ENCODE results near the gene CIAPIN1.

The CIAPIN1 gene

DNA sequence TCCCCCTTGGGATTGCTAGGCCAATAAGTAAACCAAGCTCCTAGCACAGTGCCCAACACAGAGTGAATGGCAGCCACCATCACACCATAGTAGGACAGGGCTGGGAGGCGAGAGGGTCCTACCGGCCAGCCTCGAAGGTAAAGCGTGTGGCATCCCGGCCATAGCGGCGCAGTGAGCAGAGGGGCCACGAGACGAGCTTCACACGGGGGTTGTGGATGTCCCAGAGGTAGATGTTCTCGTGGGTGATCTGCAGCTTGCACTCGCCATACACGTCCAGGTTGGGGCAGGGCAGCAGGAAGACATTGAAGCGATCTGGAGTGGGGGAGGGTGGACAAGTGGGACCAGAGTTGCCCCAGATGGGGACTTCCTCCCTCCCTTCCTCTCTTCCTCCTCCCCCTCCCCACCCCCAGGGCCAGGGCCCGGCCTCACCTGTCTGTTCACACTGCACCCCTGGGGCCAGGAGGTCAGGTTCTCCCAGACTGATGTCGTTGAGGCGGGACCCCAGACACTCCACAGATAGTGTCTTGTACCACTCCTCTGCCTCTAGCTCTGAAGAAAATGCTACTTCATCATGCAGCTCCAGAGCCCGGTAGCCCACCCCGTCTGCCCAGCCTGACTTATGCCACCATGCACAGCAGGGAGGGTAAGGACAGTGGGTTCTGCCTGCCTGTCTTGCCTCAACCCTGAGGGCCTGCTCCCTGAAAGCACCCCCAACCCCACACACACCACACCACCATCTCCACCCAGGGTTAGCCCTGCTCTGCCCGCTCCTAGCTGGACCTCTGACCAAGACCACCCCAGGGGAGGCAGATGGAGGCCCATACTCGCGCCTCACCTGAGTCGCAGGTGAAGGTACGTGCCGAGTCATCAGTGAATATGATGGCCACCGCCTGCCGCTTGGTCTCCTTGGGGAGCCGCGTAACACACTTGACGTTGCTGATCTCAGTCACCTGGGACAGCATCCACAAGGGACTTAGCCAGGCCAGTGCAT is 27.8 kb upstream of the CIAPIN1 start:
- peaks cover 38% of the 10 kb centered on the region for H3K36me3 ChIP-seq (ENCODE audit: insufficient read depth, low read length)

GRCh38 chr16:57473906-57474305 is 26.7 kb upstream of the CIAPIN1 start:
- WGBS = 97% methylated on average over 8 of the region's 8 CpGs
- peaks cover 47% of the 10 kb centered on the region for H3K4me1 ChIP-seq (ENCODE audit: insufficient read depth, low read length)
- peaks cover 49% of the 10 kb centered on the region for H3K36me3 ChIP-seq (ENCODE audit: insufficient read depth, low read length)
- no peaks in the 10 kb centered on the region for H3K9me3 ChIP-seq (ENCODE audit: insufficient read depth, low read depth, low read length)
- H3K4me3 ChIP-seq (ENCODE audit: low read length) = no peak overlapping the region
- no peak overlapping the region for H3K9ac ChIP-seq (ENCODE audit: low read depth, low read length)
- peaks cover 5% of the 10 kb centered on the region; the same call in 1 of the 2 replicates for H3K27me3 ChIP-seq (ENCODE audit: insufficient read depth, low read length)
- no peak overlapping the region for H3K27ac ChIP-seq (ENCODE audit: low read depth, low read length)

More for the DNA sequence above, 27.8 kb upstream of the CIAPIN1 start:
- WGBS = 88% methylated on average over 30 of the region's 30 CpGs
- Histone ChIP-seq H3K9me3 (ENCODE audit: insufficient read depth, low read depth, low read length) (no peaks in the 10 kb centered on the region), H3K27me3 (ENCODE audit: insufficient read depth, low read length) (peaks cover 10% of the 10 kb centered on the region; the same call in 1 of the 2 replicates), H3K9ac (ENCODE audit: low read depth, low read length) (no peak overlapping the region), H3K4me1 (ENCODE audit: insufficient read depth, low read length) (peaks cover 50% of the 10 kb centered on the region), H3K4me3 (ENCODE audit: low read length) (no peak overlapping the region; the same call in 1 of the 2 replicates), H3K27ac (ENCODE audit: low read depth, low read length) (no peak overlapping the region)

GRCh38 chr16:57473176-57473840 is 26.1 kb upstream of the CIAPIN1 start:
- Histone ChIP-seq H3K27ac (ENCODE audit: low read depth, low read length) (no peak overlapping the region), H3K9ac (ENCODE audit: low read depth, low read length) (no peak overlapping the region), H3K36me3 (ENCODE audit: insufficient read depth, low read length) (peaks cover 55% of the 10 kb centered on the region), H3K4me3 (ENCODE audit: low read length) (no peak overlapping the region), H3K27me3 (ENCODE audit: insufficient read depth, low read length) (no peaks in the 10 kb centered on the region), H3K9me3 (ENCODE audit: insufficient read depth, low read depth, low read length) (no peaks in the 10 kb centered on the region), H3K4me1 (ENCODE audit: insufficient read depth, low read length) (peaks cover 45% of the 10 kb centered on the region)
- 94% methylated on average over 14 of the region's 14 CpGs for WGBS

GRCh38 chr16:57472665-57473060 is 25.5 kb upstream of the CIAPIN1 start:
- peaks cover 61% of the 10 kb centered on the region for H3K36me3 ChIP-seq (ENCODE audit: insufficient read depth, low read length)
- H3K27me3 ChIP-seq (ENCODE audit: insufficient read depth, low read length) = no peaks in the 10 kb centered on the region
- H3K9ac ChIP-seq (ENCODE audit: low read depth, low read length) = peak overlapping the region; percentile 26; the same call in 1 of the 2 replicates
- peaks cover 41% of the 10 kb centered on the region for H3K4me1 ChIP-seq (ENCODE audit: insufficient read depth, low read length)
- peak overlapping the region; percentile 30 for H3K27ac ChIP-seq (ENCODE audit: low read depth, low read length)
- H3K4me3 ChIP-seq (ENCODE audit: low read length) = no peak overlapping the region
- WGBS = 60% methylated on average over 4 of the region's 4 CpGs
- no peaks in the 10 kb centered on the region for H3K9me3 ChIP-seq (ENCODE audit: insufficient read depth, low read depth, low read length)

DNA sequence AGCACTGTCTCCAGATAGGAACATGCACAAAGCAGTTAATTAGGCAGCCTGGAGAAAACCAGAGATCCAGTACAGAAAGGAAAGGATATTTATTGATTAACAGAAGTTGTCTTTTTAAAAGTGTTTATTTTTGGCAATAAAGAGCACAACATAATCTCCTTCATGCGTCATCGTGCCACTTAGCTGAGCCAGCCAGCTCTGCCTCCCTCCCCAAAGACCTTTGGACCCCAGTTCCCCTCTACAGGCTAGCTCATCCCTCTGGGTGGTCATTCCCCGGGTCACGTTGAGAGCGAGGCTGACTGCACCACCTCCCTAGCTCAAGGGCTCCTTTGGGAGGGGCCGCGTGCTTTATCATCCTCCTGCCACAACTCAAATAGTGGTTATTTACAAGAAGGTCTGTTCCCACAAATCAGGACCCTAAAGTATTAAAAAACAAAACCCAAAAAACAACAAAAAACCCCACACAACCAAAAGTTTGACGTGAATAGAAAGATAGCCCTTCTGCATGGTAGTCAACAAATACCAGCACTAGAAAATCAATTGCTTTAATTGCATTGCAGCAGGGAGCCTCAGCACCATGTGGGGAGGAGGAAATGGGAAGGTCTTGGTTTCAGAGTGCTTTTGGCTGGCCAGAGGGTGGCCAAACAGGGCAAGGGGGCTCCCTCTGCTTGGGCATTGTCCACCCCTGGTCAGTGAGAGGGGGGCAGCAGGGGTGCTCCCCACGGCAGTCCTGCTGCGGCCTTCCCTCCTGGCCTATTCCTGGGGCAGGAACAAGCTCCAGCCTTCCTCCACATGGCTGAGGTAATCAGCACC is 24.9 kb upstream of the CIAPIN1 start:
- Histone ChIP-seq H3K4me3 (ENCODE audit: low read length) (no peak overlapping the region), H3K9me3 (ENCODE audit: insufficient read depth, low read depth, low read length) (no peaks in the 10 kb centered on the region), H3K36me3 (ENCODE audit: insufficient read depth, low read length) (peaks cover 68% of the 10 kb centered on the region), H3K27me3 (ENCODE audit: insufficient read depth, low read length) (no peaks in the 10 kb centered on the region), H3K27ac (ENCODE audit: low read depth, low read length) (peak overlapping the region; percentile 30), H3K4me1 (ENCODE audit: insufficient read depth, low read length) (peaks cover 35% of the 10 kb centered on the region), H3K9ac (ENCODE audit: low read depth, low read length) (peak overlapping the region; percentile 26; the same call in 1 of the 2 replicates)
- WGBS = 37% methylated on average over 10 of the region's 10 CpGs

DNA sequence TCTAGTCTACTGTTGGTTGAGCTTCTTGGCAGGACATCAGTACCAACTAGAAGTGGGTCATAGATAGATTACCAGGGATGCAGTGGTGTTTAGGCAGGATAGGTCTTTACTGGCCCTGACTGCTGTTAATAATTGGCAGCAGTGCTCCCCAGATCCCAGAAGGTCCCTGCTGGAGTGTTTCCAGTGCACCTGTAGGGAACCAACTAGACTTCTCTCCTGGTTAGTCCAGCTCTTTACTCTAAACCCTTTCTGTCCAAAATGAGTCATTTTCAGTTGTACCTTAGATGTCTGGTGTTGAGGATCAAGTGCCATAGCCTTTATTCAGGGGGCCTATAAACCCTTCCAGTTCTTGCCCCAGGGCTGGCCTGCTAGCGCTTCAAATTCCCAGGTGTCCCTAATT is 24.0 kb upstream of the CIAPIN1 start:
- H3K4me3 ChIP-seq (ENCODE audit: low read length) = no peak overlapping the region
- H3K9ac ChIP-seq (ENCODE audit: low read depth, low read length) = no peak overlapping the region
- no peaks in the 10 kb centered on the region for H3K27me3 ChIP-seq (ENCODE audit: insufficient read depth, low read length)
- peaks cover 75% of the 10 kb centered on the region for H3K36me3 ChIP-seq (ENCODE audit: insufficient read depth, low read length)
- H3K27ac ChIP-seq (ENCODE audit: low read depth, low read length) = no peak overlapping the region
- H3K9me3 ChIP-seq (ENCODE audit: insufficient read depth, low read depth, low read length) = no peaks in the 10 kb centered on the region
- H3K4me1 ChIP-seq (ENCODE audit: insufficient read depth, low read length) = peaks cover 28% of the 10 kb centered on the region
- 95% methylated on average over 1 of the region's 1 CpG for WGBS

GRCh38 chr16:57470711-57471110 is 23.5 kb upstream of the CIAPIN1 start:
- 93% methylated on average over 6 of the region's 6 CpGs for WGBS
- no peak overlapping the region for H3K27ac ChIP-seq (ENCODE audit: low read depth, low read length)

DNA sequence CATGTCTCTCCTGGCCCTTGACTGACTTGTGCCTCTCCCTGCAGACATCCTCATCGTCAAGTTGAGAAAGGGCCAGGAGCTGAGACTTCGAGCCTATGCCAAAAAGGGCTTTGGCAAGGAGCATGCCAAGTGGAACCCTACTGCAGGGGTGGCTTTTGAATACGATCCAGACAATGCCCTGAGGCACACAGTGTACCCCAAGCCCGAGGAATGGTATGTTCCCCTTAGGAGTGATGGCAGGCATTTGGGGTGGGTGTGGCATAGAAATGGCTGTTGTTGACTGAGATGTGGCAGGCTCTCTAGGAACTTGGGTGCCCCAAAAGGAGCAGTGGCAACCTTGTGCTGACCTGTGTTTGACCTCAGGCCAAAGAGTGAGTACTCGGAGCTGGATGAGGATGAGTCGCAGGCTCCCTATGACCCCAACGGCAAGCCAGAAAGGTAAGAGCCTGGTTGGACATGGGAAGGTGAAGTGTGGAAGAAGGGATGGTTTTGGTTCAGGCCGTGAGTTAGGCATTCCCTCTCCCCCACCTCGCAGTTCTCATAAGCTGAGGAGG is 22.8 kb upstream of the CIAPIN1 start:
- peaks cover 21% of the 10 kb centered on the region for H3K4me1 ChIP-seq (ENCODE audit: insufficient read depth, low read length)
- 93% methylated on average over 9 of the region's 9 CpGs for WGBS
- H3K9ac ChIP-seq (ENCODE audit: low read depth, low read length) = no peak overlapping the region
- H3K4me3 ChIP-seq (ENCODE audit: low read length) = no peak overlapping the region
- no peaks in the 10 kb centered on the region for H3K27me3 ChIP-seq (ENCODE audit: insufficient read depth, low read length)
- H3K27ac ChIP-seq (ENCODE audit: low read depth, low read length) = no peak overlapping the region
- no peaks in the 10 kb centered on the region for H3K9me3 ChIP-seq (ENCODE audit: insufficient read depth, low read depth, low read length)
- H3K36me3 ChIP-seq (ENCODE audit: insufficient read depth, low read length) = peaks cover 87% of the 10 kb centered on the region

More at GRCh38 chr16:57470711-57471110, 23.5 kb upstream of the CIAPIN1 start:
- peaks cover 25% of the 10 kb centered on the region for H3K4me1 ChIP-seq (ENCODE audit: insufficient read depth, low read length)
- no peaks in the 10 kb centered on the region for H3K27me3 ChIP-seq (ENCODE audit: insufficient read depth, low read length)
- H3K36me3 ChIP-seq (ENCODE audit: insufficient read depth, low read length) = peaks cover 80% of the 10 kb centered on the region
- H3K9me3 ChIP-seq (ENCODE audit: insufficient read depth, low read depth, low read length) = no peaks in the 10 kb centered on the region
- H3K4me3 ChIP-seq (ENCODE audit: low read length) = no peak overlapping the region
- no peak overlapping the region for H3K9ac ChIP-seq (ENCODE audit: low read depth, low read length)

DNA sequence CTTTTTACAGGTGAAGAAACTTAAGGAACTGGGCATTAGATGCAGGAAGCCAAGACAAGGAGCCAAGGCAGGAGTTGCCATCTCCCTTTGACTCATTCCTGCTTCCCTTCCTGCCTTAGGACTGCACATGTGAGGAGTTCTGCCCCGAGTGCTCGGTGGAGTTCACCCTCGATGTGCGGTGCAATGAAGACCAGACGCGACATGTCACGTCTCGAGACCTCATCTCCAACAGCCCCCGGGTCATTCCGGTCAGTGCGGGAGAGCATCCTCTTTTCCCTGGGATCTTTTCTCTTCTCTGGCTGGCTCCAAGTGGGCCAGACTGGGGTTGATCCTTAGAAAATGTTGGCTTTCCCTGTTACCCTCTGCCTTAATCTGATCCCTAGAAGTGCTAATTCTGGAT is 21.9 kb upstream of the CIAPIN1 start:
- Histone ChIP-seq H3K36me3 (ENCODE audit: insufficient read depth, low read length) (peaks cover 91% of the 10 kb centered on the region), H3K4me1 (ENCODE audit: insufficient read depth, low read length) (peaks cover 21% of the 10 kb centered on the region), H3K27ac (ENCODE audit: low read depth, low read length) (no peak overlapping the region), H3K9ac (ENCODE audit: low read depth, low read length) (no peak overlapping the region), H3K27me3 (ENCODE audit: insufficient read depth, low read length) (no peaks in the 10 kb centered on the region), H3K4me3 (ENCODE audit: low read length) (no peak overlapping the region), H3K9me3 (ENCODE audit: insufficient read depth, low read depth, low read length) (no peaks in the 10 kb centered on the region)
- 97% methylated on average over 11 of the region's 11 CpGs for WGBS

DNA sequence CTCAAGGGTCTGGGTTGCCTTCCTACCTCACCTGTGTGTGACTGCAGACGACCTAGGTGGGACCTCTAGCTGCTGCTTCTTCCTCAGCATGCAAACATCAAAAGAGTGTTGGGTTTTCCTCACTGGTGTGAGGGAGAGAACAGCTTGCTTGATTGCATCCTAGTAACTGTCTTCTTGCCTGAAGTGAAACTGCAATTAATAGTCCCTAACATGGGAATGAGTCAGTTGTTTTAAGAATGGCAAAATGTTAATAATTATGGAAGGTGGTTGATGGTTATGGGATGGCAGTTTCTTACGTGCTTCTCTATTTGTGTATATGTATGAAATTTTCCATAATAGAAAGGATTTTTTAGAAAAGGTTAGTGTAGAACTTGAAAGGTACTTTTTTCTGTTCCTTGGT is 21.2 kb upstream of the CIAPIN1 start:
- no peaks in the 10 kb centered on the region for H3K27me3 ChIP-seq (ENCODE audit: insufficient read depth, low read length)
- peaks cover 23% of the 10 kb centered on the region for H3K4me1 ChIP-seq (ENCODE audit: insufficient read depth, low read length)
- no peak overlapping the region for H3K27ac ChIP-seq (ENCODE audit: low read depth, low read length)
- 90% methylated on average over 2 of the region's 2 CpGs for WGBS
- no peaks in the 10 kb centered on the region for H3K9me3 ChIP-seq (ENCODE audit: insufficient read depth, low read depth, low read length)
- no peak overlapping the region for H3K9ac ChIP-seq (ENCODE audit: low read depth, low read length)
- no peak overlapping the region for H3K4me3 ChIP-seq (ENCODE audit: low read length)
- H3K36me3 ChIP-seq (ENCODE audit: insufficient read depth, low read length) = peaks cover 90% of the 10 kb centered on the region

All from HUES64 (cell line).